Endothelial cell of umbilical vein (primary cell): ENCODE measurements around the gene TUBA4A.

Source experiments
- MYC ChIP-seq: IDR thresholded peaks from one replicate; pipeline ENCODE4 v1.6.1; 2011; ENCODE audit warnings: mild to moderate bottlenecking, low read depth, low read length
- POLR2A ChIP-seq: IDR thresholded peaks from 2 replicates; pipeline ENCODE4 v1.6.1; 2012; ENCODE audit warnings: low read depth, mild to moderate bottlenecking, control low read depth, low read length
- POLR2AphosphoS5 ChIP-seq: IDR thresholded peaks from 2 replicates; pipeline ENCODE4 v1.6.1; 2012; ENCODE audit warnings: low read depth, mild to moderate bottlenecking, control low read depth, low read length, moderate library complexity; ENCODE audit not compliant: insufficient read depth
- TF ChIP-seq, protein P1 (sequence below), 2 donors: IDR thresholded peaks; 1 replicate in 1 of 2; 2 replicates in 1 of 2; pipeline ENCODE4 v1.5.1; 2011; ENCODE audit warnings: low read length in 2 of 2, mild to moderate bottlenecking in 2 of 2, moderate library complexity in 2 of 2, control low read depth in 1 of 2, inconsistent platforms in 1 of 2, low read depth in 1 of 2; ENCODE audit not compliant: insufficient read depth in 1 of 2; ENCODE audit errors: extremely low read depth in 1 of 2

DNA sequence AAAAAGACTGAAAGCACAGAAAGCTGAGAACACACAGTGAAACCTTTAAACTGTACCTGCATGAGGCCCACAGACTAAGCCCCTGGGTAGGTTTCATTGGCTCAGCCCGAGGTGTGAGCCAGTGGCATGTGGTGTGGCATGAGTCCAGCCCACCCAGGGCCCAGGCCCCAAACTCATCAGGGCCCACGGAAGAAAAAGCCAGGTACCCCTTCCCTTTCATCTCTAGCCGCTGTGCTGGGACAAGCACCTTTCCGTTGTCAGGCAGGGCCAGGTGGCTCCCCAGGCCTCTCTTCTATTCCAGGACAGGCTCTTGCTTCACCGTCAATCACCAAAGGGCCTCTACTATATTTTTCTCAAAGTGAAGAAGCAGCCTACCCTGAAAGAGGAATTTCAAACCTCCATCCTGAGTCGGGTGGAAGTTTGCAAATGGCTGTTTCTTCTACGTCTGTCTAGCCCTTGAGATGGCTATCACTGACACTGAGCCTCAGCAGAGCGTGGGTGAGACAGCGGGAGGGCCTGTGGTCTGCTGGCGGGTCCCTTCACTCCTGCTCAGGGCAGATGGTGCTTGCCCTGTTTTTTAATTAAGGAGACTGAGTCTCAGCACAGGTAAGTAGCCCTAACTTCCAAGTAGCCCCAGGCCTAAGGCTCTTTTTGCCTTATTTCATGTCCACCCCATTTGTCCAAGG, 34.0 kb upstream of the TUBA4A start:
- TF ChIP-seq, protein P1, sequence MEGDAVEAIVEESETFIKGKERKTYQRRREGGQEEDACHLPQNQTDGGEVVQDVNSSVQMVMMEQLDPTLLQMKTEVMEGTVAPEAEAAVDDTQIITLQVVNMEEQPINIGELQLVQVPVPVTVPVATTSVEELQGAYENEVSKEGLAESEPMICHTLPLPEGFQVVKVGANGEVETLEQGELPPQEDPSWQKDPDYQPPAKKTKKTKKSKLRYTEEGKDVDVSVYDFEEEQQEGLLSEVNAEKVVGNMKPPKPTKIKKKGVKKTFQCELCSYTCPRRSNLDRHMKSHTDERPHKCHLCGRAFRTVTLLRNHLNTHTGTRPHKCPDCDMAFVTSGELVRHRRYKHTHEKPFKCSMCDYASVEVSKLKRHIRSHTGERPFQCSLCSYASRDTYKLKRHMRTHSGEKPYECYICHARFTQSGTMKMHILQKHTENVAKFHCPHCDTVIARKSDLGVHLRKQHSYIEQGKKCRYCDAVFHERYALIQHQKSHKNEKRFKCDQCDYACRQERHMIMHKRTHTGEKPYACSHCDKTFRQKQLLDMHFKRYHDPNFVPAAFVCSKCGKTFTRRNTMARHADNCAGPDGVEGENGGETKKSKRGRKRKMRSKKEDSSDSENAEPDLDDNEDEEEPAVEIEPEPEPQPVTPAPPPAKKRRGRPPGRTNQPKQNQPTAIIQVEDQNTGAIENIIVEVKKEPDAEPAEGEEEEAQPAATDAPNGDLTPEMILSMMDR (IDR thresholded peaks at IDR 0.05; ENCODE audit: extremely low read depth in 1 of 2, insufficient read depth in 1 of 2, low read depth in 1 of 2, low read length in 2 of 2): no peak
- TF ChIP-seq POLR2AphosphoS5: no peak
- TF ChIP-seq POLR2A: no peak
- no peak for TF ChIP-seq MYC
